Breast epithelium (tissue), 4 donors: ENCODE measurements around the gene PDXP. TPM values are rescaled to one million over a fixed set of nuclear protein-coding genes. Genes with fewer than 3 reads are reported as not detected.

Experiments
- DNase-seq, 2 donors: peaks; one replicate each; pipeline ENCODE4 v3.0.0-alpha.2; 2019; ENCODE audit warnings: low spot score in 2 of 2
- H3K27ac ChIP-seq, 2 donors: fragments of 200-600 bp; sonication (generic) in 1 of 2; one replicate each; pipeline ENCODE4 v1.5.1; 2016 to 2019; ENCODE audit warnings: mild to moderate bottlenecking in 1 of 2
- H3K27me3 ChIP-seq, 2 donors: fragments of 200-600 bp; sonication (generic) in 1 of 2; one replicate each; pipeline versions ENCODE4 v1.5.1 to v1.6.0; 2017 to 2019; ENCODE audit warnings: control low read depth in 1 of 2, mild to moderate bottlenecking in 1 of 2
- H3K36me3 ChIP-seq: fragments of 200-600 bp; one replicate; pipeline ENCODE4 v1.5.1; 2019
- H3K4me1 ChIP-seq, 2 donors: fragments of 200-600 bp; sonication (generic); one replicate each; pipeline ENCODE4 v1.5.1; 2016 to 2019; ENCODE audit warnings: control low read depth in 1 of 2
- H3K4me3 ChIP-seq, 3 donors: fragments of 200-600 bp; sonication (generic); 1 replicate in 2 of 3; 2 replicates in 1 of 3; pipeline ENCODE4 v1.5.1; 2016 to 2019; ENCODE audit warnings: mild to moderate bottlenecking in 3 of 3, moderate library complexity in 2 of 3
- H3K9me3 ChIP-seq, 2 donors: fragments of 200-600 bp; sonication (generic) in 1 of 2; one replicate each; pipeline ENCODE4 v1.5.1; 2016 to 2019; ENCODE audit warnings: control low read depth in 1 of 2
- POLR2A ChIP-seq: fragments of 450-650 bp; IDR thresholded peaks from one replicate; pipeline ENCODE4 v1.6.1; 2016; ENCODE audit warnings: antibody characterized with exemption, mild to moderate bottlenecking, moderate library complexity
- POLR2AphosphoS5 ChIP-seq, 3 donors: sonication (generic); formaldehyde crosslinking; IDR thresholded peaks; one replicate each; pipeline ENCODE4 v1.6.1; 2017; ENCODE audit warnings: antibody characterized with exemption in 3 of 3
- intact Hi-C: fragments of 100-400 bp; cut with DNase I; formaldehyde crosslinking; loops from one replicate; pipeline ENCODE4 v1.15.1; 2023; ENCODE audit warnings: low total_unique reads
- total RNA-seq, 3 donors: library from RNA; depleted of rRNA; stranded (reverse); fragments of >200 nt; gene quantifications; one replicate each; pipeline ENCODE4 v1.1.0, GENCODE V29; 2016
- TF ChIP-seq, protein P1 (sequence below), 3 donors: fragments of 450-650 bp; IDR thresholded peaks; one replicate each; pipeline ENCODE4 v1.5.1; 2016 to 2017; ENCODE audit warnings: antibody characterized with exemption in 3 of 3, mild to moderate bottlenecking in 3 of 3, moderate library complexity in 3 of 3

PDXP gene
- total RNA-seq, 3 donors from 2014 or later: 4.2 to 6.9 (median 4.2) TPM

DNA sequence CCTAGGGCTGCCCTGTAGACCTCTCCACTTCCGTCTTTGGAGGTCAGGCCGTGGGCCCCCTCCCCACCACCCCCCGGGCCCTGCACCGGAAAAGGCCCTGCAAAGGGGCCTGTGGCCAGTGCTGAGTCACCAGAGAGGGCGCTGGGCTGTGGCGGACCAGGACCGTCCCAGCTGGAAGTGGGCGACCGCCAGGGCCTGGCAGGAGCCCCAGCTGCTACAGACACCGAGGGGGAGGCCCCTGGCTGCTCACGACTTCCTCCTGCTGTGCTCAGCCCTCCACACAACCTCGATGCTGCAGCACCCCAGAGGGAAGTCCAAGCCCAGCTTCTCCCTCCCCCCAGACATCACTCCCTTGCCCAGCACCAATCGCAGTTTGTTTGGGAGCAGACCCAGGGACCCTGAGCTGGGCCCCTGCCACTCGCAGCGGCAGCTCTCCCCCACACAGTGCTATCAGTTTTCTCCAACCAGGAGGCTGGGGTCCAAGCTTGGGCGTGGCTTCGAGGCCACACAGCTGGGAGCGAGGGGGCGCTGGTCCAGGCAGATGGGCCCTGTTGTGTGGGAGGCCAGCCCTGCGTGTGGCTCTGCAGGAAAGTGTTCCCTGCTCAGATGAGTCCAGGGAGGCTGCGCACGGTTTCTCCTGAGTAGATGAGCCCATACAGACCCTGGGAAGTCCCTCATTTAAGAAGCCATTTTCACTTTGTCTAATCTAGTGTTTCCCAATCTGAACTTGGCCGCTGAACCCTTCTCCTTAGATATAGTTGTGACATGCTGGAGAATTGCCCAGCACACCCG, 24.7 kb upstream of the PDXP start:
- DNase-seq: no peak
- no peaks in the 10 kb centered on the region for H3K27me3 ChIP-seq
- no peaks in the 10 kb centered on the region for H3K9me3 ChIP-seq
- no peak for TF ChIP-seq POLR2A
- no peak for TF ChIP-seq POLR2AphosphoS5 (IDR thresholded peaks at IDR 0.05)
- TF ChIP-seq, protein P1, sequence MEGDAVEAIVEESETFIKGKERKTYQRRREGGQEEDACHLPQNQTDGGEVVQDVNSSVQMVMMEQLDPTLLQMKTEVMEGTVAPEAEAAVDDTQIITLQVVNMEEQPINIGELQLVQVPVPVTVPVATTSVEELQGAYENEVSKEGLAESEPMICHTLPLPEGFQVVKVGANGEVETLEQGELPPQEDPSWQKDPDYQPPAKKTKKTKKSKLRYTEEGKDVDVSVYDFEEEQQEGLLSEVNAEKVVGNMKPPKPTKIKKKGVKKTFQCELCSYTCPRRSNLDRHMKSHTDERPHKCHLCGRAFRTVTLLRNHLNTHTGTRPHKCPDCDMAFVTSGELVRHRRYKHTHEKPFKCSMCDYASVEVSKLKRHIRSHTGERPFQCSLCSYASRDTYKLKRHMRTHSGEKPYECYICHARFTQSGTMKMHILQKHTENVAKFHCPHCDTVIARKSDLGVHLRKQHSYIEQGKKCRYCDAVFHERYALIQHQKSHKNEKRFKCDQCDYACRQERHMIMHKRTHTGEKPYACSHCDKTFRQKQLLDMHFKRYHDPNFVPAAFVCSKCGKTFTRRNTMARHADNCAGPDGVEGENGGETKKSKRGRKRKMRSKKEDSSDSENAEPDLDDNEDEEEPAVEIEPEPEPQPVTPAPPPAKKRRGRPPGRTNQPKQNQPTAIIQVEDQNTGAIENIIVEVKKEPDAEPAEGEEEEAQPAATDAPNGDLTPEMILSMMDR (IDR thresholded peaks at IDR 0.05): no peak
- H3K27ac ChIP-seq: peak overlapping the region; percentile 64 to 90
- no peaks in the 10 kb centered on the region for H3K36me3 ChIP-seq
- intact Hi-C loops: no loop called here
- H3K4me3 ChIP-seq: peak overlapping the region; percentile 14 to 58 (median 17)
- H3K4me1 ChIP-seq: peaks cover 7 to 20% of the 10 kb centered on the region in 2 donors

DNA sequence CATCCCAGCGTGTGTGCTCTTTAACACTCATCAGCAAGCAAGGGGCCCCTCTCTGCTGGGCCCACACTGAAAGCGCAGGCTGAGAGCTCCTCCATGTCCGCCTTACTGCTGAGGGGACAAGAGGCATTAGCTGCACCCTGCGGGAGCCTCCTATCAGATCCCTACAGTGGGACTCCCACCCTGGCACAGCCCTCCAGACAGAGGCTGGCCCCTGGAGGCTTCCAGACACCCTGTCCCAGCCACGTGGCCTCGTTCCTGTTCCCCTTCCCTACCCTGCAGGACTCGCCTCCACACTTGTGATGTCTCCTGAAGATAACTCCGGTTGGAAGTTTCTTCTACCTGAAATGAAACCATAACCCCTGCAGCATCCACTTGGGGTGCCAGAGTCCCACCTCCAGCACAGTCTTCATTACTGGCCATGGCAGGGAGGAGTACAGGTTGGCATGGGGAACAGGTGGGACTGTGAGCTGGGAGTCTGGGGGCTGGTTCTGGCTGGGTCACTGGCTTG, 24.1 kb upstream of the PDXP start:
- Histone ChIP-seq H3K27ac (peak overlapping the region; percentile 64 to 90), H3K4me1 (peaks cover 7 to 20% of the 10 kb centered on the region in 2 donors), H3K9me3 (no peaks in the 10 kb centered on the region), H3K27me3 (no peaks in the 10 kb centered on the region), H3K36me3 (no peaks in the 10 kb centered on the region), H3K4me3 (peak overlapping the region; percentile 14 to 58 (median 17))
- no peak for DNase-seq
- intact Hi-C loops: no loop called here
- TF ChIP-seq POLR2AphosphoS5 (IDR thresholded peaks at IDR 0.05) (no peak), POLR2A (no peak)
- TF ChIP-seq, protein P1 (IDR thresholded peaks at IDR 0.05): no peak

DNA sequence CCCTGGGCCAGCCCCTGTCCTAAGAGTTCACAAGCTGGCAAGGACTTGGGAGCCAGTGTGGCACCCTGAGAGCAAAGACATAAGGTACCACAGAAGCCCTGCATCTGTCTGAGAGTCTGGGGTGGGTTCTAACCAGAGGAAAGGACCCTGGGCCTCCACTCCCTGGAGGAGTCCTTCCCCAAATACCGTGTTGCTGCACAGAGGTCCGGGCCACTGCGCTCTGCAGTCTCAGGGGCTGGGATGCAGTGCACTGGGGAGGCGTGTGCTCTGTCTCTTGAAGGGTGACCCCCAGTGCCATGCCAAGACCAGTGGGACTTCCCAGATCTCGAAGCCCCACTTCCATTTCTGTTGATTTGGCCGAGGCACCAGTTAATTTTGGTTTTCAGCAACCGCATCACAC, 23.4 kb upstream of the PDXP start:
- intact Hi-C loops: no loop called here

DNA sequence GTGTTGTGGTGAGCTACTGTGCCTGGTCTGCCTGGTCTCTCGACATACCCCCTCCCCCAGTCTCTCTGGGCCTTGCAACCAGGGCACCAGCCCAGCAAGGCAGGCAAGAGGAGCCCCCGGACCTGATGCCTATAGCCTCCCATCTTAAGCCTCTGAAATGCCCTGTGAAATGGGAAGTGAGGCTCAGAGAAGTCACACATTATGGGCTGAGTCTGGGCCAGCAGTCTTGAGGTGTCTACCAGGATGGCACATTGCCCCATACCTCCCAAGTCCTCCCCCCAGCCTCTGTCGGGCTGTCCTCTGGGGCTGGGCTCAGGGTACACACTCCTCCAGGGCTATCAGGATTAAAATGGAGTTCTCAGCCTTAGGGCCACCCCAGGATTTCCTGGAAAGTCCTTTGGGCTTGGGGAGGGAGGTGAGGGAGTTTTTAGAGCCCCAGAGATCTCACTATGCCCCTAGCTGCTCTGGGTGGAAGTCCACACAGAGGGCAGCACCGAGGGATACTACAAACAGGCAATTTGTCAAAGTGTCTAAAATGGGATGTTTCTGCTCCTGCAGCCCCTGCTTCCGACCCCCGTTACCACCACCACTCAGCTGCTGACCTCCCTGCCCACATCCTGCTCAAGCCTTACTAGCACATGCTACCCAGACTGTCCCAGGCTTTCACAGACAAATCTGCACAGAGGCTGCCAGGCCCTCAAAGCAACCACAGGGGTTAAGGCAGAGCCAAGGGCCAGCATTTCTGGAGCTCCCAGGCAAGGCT, 22.2 kb upstream of the PDXP start:
- intact Hi-C loops: no loop called here
- Histone ChIP-seq H3K27me3 (no peaks in the 10 kb centered on the region), H3K9me3 (no peaks in the 10 kb centered on the region), H3K4me1 (peaks cover 19 to 28% of the 10 kb centered on the region in 2 donors), H3K36me3 (no peaks in the 10 kb centered on the region), H3K4me3 (no peak overlapping the region), H3K27ac (peak overlapping the region; percentile 29 to 91)
- TF ChIP-seq, protein P1 (IDR thresholded peaks at IDR 0.05): no peak
- TF ChIP-seq POLR2AphosphoS5 (IDR thresholded peaks at IDR 0.05) (no peak), POLR2A (no peak)
- no peak for DNase-seq

More for the DNA sequence above, 23.4 kb upstream of the PDXP start:
- no peak overlapping the region for H3K4me3 ChIP-seq
- H3K27me3 ChIP-seq: no peaks in the 10 kb centered on the region
- peak overlapping the region; percentile 64 to 90 for H3K27ac ChIP-seq
- H3K36me3 ChIP-seq: no peaks in the 10 kb centered on the region
- H3K9me3 ChIP-seq: no peaks in the 10 kb centered on the region
- TF ChIP-seq POLR2AphosphoS5 (IDR thresholded peaks at IDR 0.05) (no peak), POLR2A (no peak)
- TF ChIP-seq, protein P1 (IDR thresholded peaks at IDR 0.05): no peak
- H3K4me1 ChIP-seq: peaks cover 10 to 22% of the 10 kb centered on the region in 2 donors
- DNase-seq: no peak

DNA sequence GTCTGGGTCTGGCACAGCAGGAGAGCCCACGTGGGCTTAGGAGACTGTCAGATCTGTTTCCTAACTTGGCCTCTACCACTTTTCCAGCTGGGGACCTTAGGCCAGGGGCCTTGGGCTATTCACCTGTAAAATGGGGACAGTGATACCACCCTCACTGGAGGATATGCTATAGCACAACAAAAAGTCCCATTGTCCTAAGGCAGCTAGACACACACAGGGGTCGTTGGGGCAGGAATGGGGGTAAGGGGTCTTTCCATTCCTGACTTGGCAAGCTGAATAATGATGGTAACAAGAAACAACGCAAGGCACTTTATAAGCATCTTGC, 21.6 kb upstream of the PDXP start:
- intact Hi-C loops: no loop called here
- Histone ChIP-seq H3K4me1 (peaks cover 19 to 28% of the 10 kb centered on the region in 2 donors), H3K27me3 (no peaks in the 10 kb centered on the region), H3K36me3 (no peaks in the 10 kb centered on the region), H3K27ac (peak overlapping the region; percentile 29 to 91), H3K9me3 (no peaks in the 10 kb centered on the region), H3K4me3 (no peak overlapping the region)
- TF ChIP-seq POLR2A (no peak), POLR2AphosphoS5 (IDR thresholded peaks at IDR 0.05) (no peak)
- TF ChIP-seq, protein P1 (IDR thresholded peaks at IDR 0.05): no peak
- no peak for DNase-seq
